ENCODE data around the gene LAMA2.

GRCh38 chr6:128932061-128932460 is 49.1 kb downstream of the LAMA2 start:
- no peak for TF ChIP-seq GATA2 (IDR thresholded peaks at IDR 0.05; ENCODE audit: low read depth, low read length)
- TF ChIP-seq GATA3 (IDR thresholded peaks at IDR 0.05; ENCODE audit: low read depth, low read length), result no peak

Measured in SH-SY5Y (cell line).